Ishikawa (cell line): ENCODE measurements around the gene NKD1.

ENCODE experiments used
- CEBPB ChIP-seq: IDR thresholded peaks from 2 replicates; pipeline ENCODE4 v1.6.1; 2012
- CREB1 ChIP-seq: IDR thresholded peaks from 2 replicates; pipeline ENCODE4 v1.6.1; 2012; ENCODE audit warnings: low read depth
- EGR1 ChIP-seq: IDR thresholded peaks from 2 replicates; pipeline ENCODE4 v1.6.1; 2012
- EP300 ChIP-seq: IDR thresholded peaks from 2 replicates; pipeline ENCODE4 v1.6.1; 2012; ENCODE audit warnings: borderline replicate concordance
- FOXM1 ChIP-seq: IDR thresholded peaks from 2 replicates; pipeline ENCODE4 v1.6.1; 2012; ENCODE audit warnings: low read depth, borderline replicate concordance
- NFIC ChIP-seq: IDR thresholded peaks from 2 replicates; pipeline ENCODE4 v1.6.1; 2012
- RAD21 ChIP-seq: IDR thresholded peaks from 2 replicates; pipeline ENCODE4 v1.6.1; 2012; ENCODE audit warnings: low read depth
- TAF1 ChIP-seq: IDR thresholded peaks from 2 replicates; pipeline ENCODE4 v1.6.1; 2012; ENCODE audit warnings: low read depth, mild to moderate bottlenecking
- TCF12 ChIP-seq: IDR thresholded peaks from 2 replicates; pipeline ENCODE4 v1.6.1; 2012; ENCODE audit warnings: low read depth
- TEAD4 ChIP-seq: IDR thresholded peaks from 2 replicates; pipeline ENCODE4 v1.6.1; 2012
- YY1 ChIP-seq: IDR thresholded peaks from 2 replicates; pipeline ENCODE4 v1.6.1; 2012; ENCODE audit warnings: low read depth
- ZBTB7A ChIP-seq: IDR thresholded peaks from 2 replicates; pipeline ENCODE4 v1.6.1; 2012; ENCODE audit warnings: low read depth
- TF ChIP-seq, protein P1 (sequence below): IDR thresholded peaks from 2 replicates; pipeline ENCODE4 v1.6.1; 2012; ENCODE audit warnings: low read depth, mild to moderate bottlenecking
- TF ChIP-seq, protein P2 (sequence below): IDR thresholded peaks from 2 replicates; pipeline ENCODE4 v1.6.1; 2012
- TF ChIP-seq, protein P3 (sequence below): IDR thresholded peaks from 2 replicates; pipeline ENCODE4 v1.6.1; 2012

NKD1 gene

DNA sequence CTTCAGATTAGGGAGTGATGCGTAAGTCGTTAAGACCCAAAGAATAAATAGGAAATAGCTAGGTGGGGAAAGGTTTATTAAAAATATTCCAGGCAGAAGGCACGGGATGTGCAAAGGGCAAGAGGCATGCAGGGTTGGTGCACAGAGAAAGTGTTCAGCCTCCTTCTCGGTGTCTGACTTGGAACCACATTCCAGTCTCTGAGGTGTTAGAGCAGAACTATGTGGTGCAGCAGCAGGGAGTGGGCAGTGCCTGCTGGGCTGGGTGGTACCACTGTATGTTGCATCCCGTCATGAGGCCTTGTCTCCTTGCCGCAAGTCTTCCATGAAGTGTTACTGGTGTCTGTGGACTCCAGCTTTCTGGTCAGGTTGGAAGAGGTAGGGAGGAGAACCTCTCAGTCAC lies 11.1 kb downstream of the NKD1 start:
- TF ChIP-seq NFIC (no peak), TAF1 (no peak)
- TF ChIP-seq, protein P1, sequence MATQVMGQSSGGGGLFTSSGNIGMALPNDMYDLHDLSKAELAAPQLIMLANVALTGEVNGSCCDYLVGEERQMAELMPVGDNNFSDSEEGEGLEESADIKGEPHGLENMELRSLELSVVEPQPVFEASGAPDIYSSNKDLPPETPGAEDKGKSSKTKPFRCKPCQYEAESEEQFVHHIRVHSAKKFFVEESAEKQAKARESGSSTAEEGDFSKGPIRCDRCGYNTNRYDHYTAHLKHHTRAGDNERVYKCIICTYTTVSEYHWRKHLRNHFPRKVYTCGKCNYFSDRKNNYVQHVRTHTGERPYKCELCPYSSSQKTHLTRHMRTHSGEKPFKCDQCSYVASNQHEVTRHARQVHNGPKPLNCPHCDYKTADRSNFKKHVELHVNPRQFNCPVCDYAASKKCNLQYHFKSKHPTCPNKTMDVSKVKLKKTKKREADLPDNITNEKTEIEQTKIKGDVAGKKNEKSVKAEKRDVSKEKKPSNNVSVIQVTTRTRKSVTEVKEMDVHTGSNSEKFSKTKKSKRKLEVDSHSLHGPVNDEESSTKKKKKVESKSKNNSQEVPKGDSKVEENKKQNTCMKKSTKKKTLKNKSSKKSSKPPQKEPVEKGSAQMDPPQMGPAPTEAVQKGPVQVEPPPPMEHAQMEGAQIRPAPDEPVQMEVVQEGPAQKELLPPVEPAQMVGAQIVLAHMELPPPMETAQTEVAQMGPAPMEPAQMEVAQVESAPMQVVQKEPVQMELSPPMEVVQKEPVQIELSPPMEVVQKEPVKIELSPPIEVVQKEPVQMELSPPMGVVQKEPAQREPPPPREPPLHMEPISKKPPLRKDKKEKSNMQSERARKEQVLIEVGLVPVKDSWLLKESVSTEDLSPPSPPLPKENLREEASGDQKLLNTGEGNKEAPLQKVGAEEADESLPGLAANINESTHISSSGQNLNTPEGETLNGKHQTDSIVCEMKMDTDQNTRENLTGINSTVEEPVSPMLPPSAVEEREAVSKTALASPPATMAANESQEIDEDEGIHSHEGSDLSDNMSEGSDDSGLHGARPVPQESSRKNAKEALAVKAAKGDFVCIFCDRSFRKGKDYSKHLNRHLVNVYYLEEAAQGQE: no peak

DNA sequence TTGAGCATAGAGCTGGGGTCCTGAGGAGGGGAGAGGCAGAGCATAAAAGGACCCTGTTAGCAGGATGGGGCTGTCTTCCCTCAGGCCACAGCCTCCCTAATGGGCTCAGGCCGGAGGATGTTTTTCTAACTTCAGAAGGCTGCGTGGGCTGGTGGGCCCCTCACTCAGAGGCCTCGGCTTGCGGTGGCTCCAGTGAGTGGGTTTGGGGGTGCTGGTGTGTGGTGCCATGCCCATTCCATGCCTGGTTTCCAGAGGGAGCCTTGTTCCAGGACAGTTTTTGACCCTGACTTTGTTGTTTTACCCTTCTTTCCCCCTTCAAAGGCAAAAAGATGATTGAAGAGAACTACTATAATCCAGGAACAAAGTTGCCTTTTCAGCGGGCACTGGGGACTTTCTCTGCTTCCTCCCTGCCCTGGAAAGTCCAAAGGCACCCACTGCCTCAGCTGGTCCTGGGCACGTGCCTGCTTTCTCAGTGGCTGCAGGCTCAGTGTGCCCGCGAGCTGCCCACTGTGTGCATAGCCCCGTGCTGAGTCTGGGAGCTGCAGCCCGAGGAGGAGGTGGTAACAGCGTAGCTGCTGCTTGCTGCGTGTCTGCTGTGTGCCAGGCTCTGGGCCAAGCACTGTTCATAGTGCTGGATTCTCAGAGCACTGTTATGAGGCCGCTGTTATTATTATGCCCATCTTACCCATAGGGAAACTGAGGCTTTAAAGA lies 11.8 kb downstream of the NKD1 start:
- TF ChIP-seq TCF12 (no peak), RAD21 (no peak), CREB1 (no peak), YY1 (no peak), FOXM1 (no peak), CEBPB (no peak), EGR1 (no peak), NFIC (no peak)

- TF ChIP-seq TCF12 (no peak), NFIC (no peak), FOXM1 (no peak), TEAD4 (no peak), EGR1 (no peak), CEBPB (no peak), EP300 (no peak), TAF1 (no peak), RAD21 (no peak), YY1 (no peak), ZBTB7A (no peak), CREB1 (no peak)
- TF ChIP-seq, protein P2, sequence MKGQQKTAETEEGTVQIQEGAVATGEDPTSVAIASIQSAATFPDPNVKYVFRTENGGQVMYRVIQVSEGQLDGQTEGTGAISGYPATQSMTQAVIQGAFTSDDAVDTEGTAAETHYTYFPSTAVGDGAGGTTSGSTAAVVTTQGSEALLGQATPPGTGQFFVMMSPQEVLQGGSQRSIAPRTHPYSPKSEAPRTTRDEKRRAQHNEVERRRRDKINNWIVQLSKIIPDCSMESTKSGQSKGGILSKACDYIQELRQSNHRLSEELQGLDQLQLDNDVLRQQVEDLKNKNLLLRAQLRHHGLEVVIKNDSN: no peak
- TF ChIP-seq, protein P3, sequence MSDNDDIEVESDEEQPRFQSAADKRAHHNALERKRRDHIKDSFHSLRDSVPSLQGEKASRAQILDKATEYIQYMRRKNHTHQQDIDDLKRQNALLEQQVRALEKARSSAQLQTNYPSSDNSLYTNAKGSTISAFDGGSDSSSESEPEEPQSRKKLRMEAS: no peak
- TF ChIP-seq, protein P1: no peak
Measured at GRCh38 chr16:50560903-50561863, 13.0 kb downstream of the NKD1 start.

DNA sequence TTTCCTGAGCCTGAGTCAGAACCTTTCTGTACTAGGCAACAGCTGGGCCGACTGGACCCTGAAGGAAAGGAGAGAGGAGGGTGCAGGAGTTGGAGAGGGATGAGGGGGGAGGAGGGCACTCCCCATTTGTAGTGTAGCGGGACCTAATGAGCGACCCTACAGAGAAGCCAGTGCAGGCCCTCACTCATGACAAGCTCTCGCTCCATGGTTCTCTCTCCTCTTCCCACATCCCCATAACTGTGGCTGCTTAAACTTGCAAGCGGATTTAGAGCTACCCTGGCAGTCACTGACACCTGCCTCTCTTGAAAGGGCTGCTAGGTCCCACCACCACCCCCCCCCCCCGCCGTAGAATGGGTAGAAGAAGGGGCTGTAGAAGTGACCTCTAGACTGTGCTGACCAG lies 14.5 kb downstream of the NKD1 start:
- TF ChIP-seq NFIC (no peak), TAF1 (no peak), TCF12 (no peak)
- TF ChIP-seq, protein P3: no peak
- TF ChIP-seq, protein P2: no peak

DNA sequence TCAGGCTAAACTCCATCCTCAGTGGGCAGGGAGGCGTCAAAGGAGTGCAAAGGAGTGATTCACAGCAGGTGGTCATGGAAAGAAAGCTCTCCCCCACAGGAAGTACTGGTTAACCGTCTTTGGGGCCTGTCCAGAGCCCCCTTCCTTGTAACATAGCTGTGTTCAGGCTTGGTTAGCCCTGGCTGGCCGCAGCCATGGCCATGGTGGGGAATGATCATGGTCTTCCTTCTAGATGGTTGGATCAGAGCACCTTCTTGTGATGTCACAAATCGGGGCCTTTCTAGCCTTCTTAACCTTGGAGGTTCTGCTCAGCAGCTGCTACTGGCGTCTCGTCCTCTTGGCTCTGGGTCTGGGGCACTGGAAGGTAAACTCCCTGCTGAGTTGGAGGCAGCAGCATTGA lies 15.8 kb downstream of the NKD1 start:
- TF ChIP-seq TCF12: no peak
- TF ChIP-seq, protein P1: no peak
- no peak for TF ChIP-seq TEAD4
- no peak for TF ChIP-seq TAF1
- TF ChIP-seq EGR1: no peak
- TF ChIP-seq, protein P3: no peak
- no peak for TF ChIP-seq NFIC
